NK-92 treated with Interleukin-12 subunit alpha and Interleukin-12 subunit beta, amount 100 ng/mL, for 24 hours (cell line): ENCODE measurements around the gene RGSL1.

ENCODE experiments used
- DNase-seq: peaks from one replicate; lab custom pipeline; 2025; lab: John Stamatoyannopoulos, UW

Gene RGSL1

GRCh38 chr1:182450087-182450486 lies at the start of gene RGSL1:
RGSL1 (plus strand) TSS chr1:182450146; CDS start chr1:182450166, 20 bp downstream.
- no peak for DNase-seq

- no peak for DNase-seq
Observed at GRCh38 chr1:182400567-182400966, 49.4 kb upstream of the RGSL1 start, which contains the start of gene TEDDM1. TEDDM1 (minus strand) TSS chr1:182400667; CDS start chr1:182400485, 182 bp downstream.

- DNase-seq: no peak
Observed at GRCh38 chr1:182404781-182405180, 45.2 kb upstream of the RGSL1 start.

GRCh38 chr1:182405578-182405977 lies 44.4 kb upstream of the RGSL1 start:
- DNase-seq: no peak

- no peak for DNase-seq
Observed at GRCh38 chr1:182406012-182406411, 43.9 kb upstream of the RGSL1 start.

GRCh38 chr1:182407724-182408123 lies 42.2 kb upstream of the RGSL1 start:
- DNase-seq: no peak

GRCh38 chr1:182408435-182409075 lies 41.4 kb upstream of the RGSL1 start:
- DNase-seq: no peak

GRCh38 chr1:182410138-182410537 lies 39.8 kb upstream of the RGSL1 start:
- no peak for DNase-seq

- DNase-seq: no peak
Observed at GRCh38 chr1:182410620-182411273, 39.2 kb upstream of the RGSL1 start.

- DNase-seq: no peak
Observed at GRCh38 chr1:182413486-182413885, 36.5 kb upstream of the RGSL1 start.

GRCh38 chr1:182413969-182414368 lies 36.0 kb upstream of the RGSL1 start:
- DNase-seq: no peak

- no peak for DNase-seq
Observed at GRCh38 chr1:182415789-182416188, 34.2 kb upstream of the RGSL1 start.

- DNase-seq: no peak
Observed at GRCh38 chr1:182426442-182427430, 23.2 kb upstream of the RGSL1 start.

GRCh38 chr1:182428043-182428442 lies 21.9 kb upstream of the RGSL1 start:
- DNase-seq: no peak

GRCh38 chr1:182430263-182431068 lies 19.5 kb upstream of the RGSL1 start:
- peak; percentile 17 for DNase-seq

- no peak for DNase-seq
Observed at GRCh38 chr1:182431278-182431677, 18.7 kb upstream of the RGSL1 start.

GRCh38 chr1:182433580-182433979 lies 16.4 kb upstream of the RGSL1 start:
- no peak for DNase-seq

- no peak for DNase-seq
Observed at GRCh38 chr1:182438326-182438725, 11.6 kb upstream of the RGSL1 start.

- no peak for DNase-seq
Observed at GRCh38 chr1:182441719-182442118, 8.2 kb upstream of the RGSL1 start.

- no peak for DNase-seq
Observed at GRCh38 chr1:182442333-182442732, 7.6 kb upstream of the RGSL1 start.

GRCh38 chr1:182444497-182444896 lies 5.4 kb upstream of the RGSL1 start:
- no peak for DNase-seq
